HG02588 (cell line): ENCODE data around the gene TNRC6C.
"Not testable (repeated sequence)": the region's sequence is repeated elsewhere in the genome, so short reads cannot be mapped to it uniquely, and the experiment has no call there.

Experiments used
- ATAC-seq: cut with Tn5 transposase; IDR thresholded peaks from one replicate; pipeline ENCODE4 v1.9.1; 2021; ENCODE audit warnings: mild to moderate bottlenecking, moderate library complexity; ENCODE audit not compliant: unreplicated experiment

Gene TNRC6C

GRCh38 chr17:77930780-77931768, 27.4 kb upstream of the TNRC6C start:
- ATAC-seq = no peak

DNA sequence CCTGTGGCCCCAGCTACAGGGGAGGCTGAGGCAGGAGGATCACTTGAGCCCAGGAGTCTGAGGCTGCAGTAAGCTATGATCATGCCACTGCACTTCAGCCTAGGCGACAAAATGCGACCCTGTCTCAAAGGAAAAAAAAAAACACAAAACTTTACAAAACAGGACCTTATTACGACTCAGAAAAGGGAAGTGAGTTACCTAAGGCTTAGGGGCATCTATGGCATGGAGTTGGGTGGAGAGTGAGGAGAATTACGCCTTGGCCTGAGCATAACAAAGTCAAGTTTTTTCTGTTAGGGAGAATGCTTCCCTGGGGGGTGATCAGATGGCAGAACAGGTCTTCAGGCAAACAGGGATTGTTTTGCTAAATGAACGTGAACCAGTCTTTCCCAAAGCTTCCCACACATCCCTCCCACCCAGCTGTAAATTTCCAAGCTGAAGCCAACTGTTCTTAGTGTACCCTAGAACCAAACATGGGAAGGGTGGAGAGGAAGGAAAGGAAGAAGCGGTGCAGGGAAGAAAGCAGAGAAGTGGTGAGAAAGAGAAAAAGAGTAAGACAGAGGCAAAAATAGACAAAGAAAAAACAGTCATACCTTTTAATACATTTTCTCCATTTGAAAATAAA, 24.6 kb upstream of the TNRC6C start:
- no peak for ATAC-seq

DNA sequence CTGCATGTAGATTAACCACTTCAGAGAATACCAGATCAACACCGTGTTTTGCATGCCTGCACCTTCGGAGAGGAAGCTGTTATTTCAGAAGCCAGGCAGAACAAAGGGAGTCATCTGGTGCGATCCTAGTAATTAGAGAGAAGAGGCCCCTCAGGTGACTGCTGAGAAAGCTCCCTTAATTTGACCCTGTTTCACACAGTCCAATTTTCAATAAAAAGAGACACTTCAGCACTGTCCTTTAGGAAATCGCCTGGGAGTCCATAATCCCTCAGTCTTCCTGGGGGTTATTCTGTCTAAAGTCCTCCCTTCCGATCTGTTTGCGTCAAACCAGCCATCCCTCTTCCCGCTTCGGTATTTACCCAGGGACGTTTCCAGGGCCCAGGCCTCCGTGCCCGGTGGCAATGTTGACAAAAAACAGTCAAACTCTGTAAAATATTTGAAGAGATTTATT, 23.4 kb upstream of the TNRC6C start:
- ATAC-seq = no peak

GRCh38 chr17:77935744-77936143, 22.8 kb upstream of the TNRC6C start:
- ATAC-seq = not testable (repeated sequence)

DNA sequence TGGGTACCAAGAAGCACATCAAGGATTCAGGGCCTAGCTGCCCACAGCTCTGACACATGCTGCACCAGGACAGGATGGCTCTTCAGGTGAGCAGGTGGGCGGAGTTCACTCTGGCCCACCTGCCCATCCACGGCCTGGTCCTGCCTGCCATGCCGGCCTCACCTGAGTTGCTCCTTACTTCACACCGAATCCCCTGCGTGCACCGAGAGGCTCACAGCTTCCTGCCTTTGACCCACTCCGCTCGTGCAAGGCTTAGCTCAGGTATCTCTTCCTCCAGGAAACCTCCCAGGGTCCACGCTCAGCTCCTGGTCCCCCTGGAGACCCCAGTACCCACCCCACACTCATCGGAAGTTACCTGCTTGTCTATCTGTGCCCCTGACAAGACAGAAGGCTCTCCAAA, 21.6 kb upstream of the TNRC6C start:
- ATAC-seq = no peak

GRCh38 chr17:77941004-77941403, 17.5 kb upstream of the TNRC6C start:
- ATAC-seq = no peak

DNA sequence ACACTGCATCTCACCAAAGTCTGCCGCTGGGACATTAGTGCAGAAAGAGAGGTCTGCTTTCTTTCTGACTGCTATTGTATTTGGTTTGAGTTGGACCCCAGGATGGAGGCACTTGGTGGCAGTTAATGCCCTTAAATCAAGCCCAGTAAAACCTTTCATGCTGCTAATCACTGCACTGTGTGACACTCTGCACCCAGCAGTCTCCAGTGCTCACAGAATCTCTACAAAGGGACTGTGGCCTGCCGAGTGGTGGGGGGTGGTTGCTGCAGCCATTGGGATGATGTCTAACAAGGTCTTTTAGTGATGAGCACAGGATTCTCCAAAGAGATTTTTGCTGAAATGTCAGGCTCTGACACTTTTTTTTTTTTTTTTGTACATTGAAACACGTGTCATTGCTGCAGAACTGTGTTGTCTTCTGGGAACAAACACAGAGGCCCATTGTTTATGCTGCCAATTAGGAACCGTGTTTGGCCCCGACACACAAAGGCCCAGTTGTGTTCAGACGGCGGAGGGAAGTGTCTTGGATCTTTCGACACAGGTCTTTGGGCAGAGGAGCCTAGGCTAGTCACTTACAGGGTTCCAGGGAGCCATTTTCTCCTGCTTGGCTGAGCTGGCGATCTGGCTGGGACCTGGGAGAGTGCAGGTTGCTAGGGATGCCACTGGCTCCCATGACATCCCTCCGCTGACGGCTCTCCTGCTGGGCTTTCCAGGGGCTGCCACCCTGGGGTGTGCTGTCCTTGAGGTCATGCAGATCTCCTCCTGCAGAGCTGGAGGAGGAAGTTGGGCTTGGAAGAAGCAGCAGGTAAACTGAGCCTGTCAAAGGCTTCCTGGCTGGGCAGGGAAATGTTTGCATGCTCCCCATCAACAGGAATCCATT, 16.2 kb upstream of the TNRC6C start:
- ATAC-seq = no peak

DNA sequence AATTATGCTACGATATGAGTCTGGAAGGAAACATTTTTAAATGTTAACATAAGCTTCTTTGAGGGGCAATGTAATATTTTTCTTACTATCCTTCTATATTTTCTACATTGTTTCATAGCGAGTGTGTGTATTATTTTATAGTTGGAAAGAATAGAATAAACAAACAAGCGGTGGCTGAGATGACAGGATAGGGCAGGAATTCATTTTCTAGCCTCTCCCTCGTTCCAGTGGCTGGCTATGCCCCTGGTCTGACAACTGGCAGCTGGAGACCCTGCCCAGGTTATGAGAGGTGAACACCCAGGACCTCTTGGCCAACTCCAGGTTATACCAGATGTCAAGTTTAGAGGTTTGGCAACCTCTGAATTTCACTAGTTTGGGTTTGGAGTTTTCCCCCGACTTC, 14.5 kb upstream of the TNRC6C start:
- no peak for ATAC-seq

DNA sequence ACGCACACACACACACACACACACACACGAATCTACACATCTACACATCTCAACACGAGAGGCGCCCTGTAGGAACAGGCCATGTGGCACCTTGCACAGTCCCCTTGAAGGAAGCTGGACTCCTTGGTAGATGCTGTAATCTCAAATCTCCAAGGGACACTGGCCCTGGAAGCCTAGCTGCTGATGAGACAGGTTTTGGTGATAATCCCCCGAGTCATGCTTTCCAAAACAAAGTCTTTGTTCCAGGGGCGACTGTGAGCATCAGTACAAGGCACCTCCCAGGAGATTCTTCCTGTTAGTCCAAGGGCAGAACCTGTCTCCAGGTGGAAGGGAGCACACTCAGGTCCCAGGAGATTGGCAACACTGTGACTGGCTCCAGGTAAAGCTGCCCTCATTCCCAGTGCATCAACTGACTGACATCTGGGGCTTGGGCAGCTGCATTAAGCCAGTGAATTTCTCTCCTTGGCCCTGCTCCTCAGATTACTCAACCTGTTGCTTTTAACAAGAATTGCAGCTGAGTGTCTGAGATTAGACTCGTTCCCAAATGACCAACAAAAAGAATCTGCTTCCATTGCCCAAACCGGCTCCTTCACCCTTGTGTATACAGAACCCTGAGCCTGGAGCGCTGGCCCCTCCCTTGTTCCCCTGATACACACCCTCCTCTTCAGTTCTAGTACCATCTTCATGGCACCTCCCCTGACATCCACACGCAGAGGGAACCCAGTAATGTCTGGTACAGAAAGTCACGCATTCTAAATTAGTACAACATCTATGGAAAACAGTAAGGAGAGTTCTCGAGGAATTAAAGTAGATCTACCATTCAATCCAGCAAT, 13.9 kb upstream of the TNRC6C start:
- ATAC-seq = no peak

DNA sequence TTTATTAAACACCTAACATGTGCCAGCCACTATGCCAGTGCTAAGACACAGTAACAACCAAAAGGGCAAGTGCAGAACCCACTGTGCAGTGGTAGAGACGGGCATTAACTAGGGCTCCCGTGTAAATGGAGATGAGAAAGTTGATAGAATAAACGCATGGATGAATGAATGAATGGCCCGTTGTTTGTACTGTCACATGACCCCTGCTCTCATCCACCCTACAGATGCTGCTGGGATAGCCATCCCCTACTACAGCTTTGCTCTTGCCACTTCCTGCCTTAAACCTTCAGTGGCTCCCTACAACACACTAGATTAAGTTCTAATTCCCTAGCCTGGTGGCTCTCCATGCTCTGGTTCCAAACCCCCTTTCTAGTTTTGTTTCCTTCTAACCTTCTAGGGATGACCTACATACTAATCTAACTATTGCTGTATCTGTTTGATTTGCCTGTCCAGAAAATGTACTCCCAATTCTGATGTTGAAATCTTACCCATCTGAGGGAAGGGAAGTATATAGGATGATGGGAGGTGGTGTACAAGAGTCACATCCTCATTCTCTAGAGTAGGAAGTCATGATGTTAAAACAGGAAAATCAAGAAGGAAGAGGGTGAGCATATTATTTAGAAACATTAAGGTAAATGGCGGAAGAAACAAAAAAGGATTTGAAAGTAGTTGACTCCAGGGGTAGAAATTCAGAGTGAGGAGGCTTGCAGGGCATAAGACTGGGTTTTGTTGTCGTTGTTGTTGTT, 11.4 kb upstream of the TNRC6C start:
- ATAC-seq = no peak

- no peak for ATAC-seq
Measured at GRCh38 chr17:77948690-77949114, 9.8 kb upstream of the TNRC6C start.

DNA sequence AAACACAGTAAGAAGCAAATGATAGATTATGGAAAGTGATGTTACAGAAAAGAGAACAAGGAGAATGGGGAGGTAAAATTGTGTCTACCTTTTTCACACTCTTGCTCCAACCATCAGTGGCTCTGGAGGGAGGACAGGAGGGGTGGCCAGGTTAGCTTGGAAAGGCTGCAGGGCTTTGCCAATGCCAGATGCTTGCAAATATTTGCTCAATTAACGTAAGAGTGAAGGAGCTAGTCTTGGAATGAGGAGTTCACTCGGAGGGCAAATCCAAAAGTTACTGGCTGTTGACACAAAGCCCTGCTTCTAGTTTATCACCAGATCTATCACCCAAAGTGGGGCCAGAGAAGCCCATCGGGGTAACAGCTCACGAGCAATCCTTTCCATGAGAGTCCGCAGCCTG, 7.4 kb upstream of the TNRC6C start:
- ATAC-seq = no peak

- ATAC-seq = no peak
Measured at GRCh38 chr17:77952368-77952767, 6.1 kb upstream of the TNRC6C start.

- ATAC-seq = no peak
Measured at GRCh38 chr17:77957235-77957856, 1.2 kb upstream of the TNRC6C start.

DNA sequence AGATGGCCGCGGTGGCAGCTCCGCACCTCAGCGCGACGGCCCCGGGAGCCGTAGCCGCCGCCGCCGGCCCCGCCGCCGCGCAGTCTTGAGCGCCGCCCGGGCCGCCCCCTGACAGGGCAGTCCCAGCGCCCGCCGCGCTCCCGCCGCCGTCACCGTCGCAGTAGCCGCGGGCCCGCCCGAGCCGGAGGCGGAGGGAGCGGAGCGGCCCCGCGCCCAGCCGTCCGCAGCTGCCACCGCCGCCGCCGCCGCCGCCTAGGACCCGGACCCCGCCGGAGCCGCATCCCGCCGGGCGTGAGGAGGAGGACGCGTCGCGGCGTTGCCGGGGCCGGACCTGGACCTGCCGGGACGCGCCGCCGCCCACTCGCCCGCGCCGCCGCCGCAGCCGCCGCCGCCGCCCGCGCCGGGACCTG, 218 bp downstream of the TNRC6C start:
- peak; percentile 19 for ATAC-seq

DNA sequence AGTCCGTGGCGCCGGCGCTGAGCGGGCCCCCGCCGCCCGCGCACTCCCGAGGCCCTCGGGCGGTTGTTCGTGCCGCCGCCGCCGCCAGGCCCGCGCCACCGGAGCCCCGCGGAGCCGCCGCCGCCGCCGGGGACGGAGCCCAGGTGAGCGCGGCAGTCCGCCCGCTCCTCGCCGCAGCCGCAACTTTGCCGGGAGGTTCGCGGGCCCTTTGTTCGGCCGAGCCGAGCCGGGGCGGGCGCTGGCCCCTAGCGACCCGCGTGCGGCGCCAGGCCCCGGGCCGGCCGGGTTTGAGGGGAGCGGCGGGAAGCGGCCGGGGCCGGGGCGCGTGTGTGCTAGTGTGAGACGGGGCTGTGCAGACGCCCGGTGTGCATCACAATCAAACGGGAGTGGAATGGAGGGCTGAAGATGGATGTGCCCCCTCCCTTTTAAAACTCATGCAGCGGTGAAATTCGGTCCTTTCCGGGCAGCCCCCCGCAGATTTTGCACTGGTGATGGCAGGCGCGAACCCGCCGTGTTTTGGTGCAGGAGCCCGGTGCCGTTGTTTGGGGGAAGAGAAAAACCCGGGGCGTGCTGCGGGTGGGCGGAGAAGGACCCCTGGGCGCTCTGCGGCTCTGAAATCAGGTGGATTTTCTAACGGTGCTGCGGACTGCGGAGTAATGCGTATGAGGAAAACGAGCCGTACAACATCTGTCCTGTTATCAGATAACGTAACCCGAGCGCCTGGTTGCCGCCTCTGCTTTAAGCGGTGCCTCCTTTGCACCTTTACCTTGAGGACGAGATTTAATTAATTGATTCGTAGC, 823 bp downstream of the TNRC6C start:
- ATAC-seq = no peak

GRCh38 chr17:77959926-77960521, 1.5 kb downstream of the TNRC6C start:
- ATAC-seq = no peak

- no peak for ATAC-seq
Measured at GRCh38 chr17:77961741-77962140, 3.2 kb downstream of the TNRC6C start.
